HG03558 (cell line): ENCODE results near the gene CAST.
A peak's percentile ranks its signal among the peaks of the same experiment; 100 is the strongest.
"Not testable (repeated sequence)": the region's sequence is repeated elsewhere in the genome, so short reads cannot be mapped to it uniquely, and the experiment has no call there.

Source experiments
- ATAC-seq: cut with Tn5 transposase; IDR thresholded peaks from one replicate; pipeline ENCODE4 v1.9.1; 2021; ENCODE audit warnings: moderate number of reproducible peaks; ENCODE audit not compliant: unreplicated experiment; ENCODE audit errors: extremely low read depth

CAST gene

DNA sequence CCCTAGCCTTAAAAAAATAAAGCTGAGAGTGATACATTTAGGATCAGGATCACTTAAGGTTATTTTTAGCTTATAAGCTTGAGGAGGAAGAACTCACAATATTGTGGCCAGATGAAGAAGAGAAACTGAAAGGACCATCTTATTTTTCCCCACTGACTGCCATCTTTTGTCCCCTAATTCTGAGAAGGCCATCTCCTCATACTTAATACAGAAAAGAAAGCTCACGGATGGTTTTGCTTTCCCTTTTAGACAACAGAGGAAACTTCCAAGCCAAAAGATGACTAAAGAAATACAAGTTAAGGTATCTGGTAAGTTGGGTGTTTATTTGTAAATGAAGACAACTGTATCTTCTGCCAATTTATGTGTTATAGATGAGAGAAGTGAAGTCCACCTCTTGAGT is 109.2 kb downstream of the CAST start:
- no peak for ATAC-seq

DNA sequence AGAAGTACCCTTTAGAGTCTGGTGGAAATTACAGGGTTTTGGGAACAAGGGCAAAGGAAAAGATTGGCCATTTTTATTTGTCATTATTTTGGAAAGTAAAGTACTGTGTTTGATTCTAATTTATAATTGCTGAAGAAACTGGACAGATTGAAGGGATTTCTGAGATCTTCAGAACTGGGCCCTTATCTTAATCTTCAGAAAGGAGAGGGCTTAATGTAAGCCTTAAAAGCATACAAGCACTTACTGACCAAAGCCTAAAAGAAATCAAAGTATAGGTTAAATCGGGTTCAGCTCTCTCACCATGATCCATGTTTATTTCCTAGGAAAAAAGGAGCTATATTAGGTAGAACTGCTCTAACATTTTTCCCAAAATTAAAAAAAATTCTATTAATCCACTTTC is 109.9 kb downstream of the CAST start:
- ATAC-seq, result no peak

DNA sequence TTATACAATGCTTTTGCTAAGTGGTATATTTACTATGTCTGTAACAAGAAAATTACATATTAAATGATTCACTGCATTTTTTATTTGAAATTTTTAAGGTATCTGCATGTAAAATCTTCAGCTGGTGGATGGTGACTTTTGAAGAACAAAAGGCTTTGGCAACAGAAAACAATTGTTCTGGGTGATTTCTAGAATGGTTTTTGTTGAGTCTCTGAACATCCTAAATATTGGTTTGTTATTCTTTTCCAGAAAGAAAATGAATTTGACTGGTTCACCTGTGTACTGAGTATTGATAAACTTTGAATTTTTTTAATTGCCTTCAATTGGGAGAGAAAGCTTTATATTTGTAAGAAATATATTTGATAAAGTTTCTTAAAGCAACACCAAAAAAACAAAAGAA is 110.4 kb downstream of the CAST start:
- no peak for ATAC-seq

DNA sequence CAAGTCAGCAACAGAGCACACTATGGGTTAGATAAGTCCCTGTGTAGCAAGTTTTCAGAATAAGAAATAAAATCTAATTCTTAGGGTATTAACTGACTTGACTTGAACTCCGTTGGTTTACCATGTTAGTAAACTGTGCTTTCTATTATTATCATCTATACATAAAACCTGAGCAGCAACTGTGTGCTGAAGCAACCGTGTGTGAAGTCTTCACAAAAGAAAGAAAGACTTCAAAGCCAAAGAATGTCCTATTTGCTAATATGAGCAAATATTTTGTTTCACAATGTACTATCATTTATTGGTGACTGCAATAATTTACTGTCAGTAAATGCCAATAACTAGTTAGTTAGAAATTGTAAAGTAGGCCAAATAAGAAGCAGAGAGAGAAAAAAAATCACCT is 112.9 kb downstream of the CAST start:
- ATAC-seq, result no peak

DNA sequence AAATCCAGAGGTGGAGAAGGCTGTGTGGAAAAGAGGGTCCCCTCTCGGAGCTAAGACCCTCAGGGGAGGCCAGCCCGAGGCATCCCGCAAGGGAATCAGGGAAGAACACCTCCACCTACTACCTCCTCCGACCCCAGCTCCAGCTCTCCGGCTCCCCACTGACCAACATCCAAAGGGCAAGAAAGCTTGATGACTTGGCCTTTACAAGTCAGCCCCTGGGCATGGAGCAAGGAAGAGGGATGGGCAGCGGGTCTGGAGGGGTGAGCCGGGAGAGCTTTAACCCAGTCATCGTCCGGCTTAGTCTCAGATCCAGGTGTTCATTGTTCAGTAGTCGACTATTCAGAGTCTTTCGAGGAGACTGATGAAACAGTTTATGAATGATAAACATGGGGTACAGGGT is 113.5 kb downstream of the CAST start:
- ATAC-seq, result no peak

DNA sequence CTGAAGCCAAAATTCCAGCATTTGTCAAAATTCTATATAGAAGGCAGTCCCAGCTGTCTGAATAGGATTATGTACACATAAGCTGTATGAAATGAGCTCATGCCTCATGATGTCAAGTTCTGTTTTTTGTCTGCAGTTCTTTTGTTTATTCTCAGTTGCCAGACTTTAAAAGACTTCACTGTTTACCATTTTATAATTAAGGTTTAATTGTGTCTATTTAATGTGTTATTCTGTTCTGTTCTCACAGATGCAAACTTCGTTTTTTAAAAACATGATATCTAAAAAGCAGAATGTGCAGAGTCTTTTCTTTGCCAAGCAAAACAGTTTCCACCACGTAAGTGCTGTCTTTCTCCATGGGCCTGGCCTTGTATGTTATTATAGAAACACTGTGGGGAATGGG is 114.4 kb downstream of the CAST start:
- no peak for ATAC-seq

DNA sequence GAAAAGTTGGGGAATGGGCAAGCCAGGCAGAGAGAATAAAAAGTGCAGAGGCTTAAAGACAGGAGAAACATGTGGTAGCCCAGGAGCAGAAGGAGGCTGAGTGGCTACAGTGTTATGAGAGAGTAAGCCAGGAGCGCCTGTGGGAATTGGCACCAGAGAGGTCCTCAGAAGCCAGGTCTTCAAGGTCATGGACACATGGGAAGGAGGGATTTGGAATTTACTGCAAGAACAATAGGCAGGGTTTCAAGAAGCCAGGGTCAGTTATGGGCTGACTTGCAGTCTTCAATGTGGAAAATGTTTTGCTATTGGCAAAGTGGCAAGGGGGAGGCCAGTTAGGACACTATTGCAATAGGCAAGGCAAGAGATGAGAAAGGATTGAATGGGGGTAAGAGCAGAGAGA is 116.2 kb downstream of the CAST start:
- no peak for ATAC-seq

DNA sequence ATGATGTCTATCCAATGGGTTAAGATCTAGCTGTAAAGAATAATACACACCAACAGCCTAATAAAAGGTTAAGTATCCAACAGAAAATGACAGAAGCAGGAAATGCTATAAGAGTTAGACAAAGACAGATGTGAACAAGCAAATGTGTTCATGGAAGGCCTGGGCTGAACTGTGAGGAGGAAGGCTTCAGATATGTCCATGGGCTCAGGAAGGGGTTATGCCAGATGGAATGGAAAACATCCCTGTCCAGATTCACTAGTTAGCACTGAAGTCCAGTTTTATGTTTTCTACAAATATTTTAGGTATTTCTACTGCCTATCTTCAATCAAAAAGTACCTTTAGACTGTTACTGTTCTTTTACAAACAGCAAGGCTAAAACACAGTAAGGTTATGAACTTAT is 118.5 kb downstream of the CAST start:
- no peak for ATAC-seq

DNA sequence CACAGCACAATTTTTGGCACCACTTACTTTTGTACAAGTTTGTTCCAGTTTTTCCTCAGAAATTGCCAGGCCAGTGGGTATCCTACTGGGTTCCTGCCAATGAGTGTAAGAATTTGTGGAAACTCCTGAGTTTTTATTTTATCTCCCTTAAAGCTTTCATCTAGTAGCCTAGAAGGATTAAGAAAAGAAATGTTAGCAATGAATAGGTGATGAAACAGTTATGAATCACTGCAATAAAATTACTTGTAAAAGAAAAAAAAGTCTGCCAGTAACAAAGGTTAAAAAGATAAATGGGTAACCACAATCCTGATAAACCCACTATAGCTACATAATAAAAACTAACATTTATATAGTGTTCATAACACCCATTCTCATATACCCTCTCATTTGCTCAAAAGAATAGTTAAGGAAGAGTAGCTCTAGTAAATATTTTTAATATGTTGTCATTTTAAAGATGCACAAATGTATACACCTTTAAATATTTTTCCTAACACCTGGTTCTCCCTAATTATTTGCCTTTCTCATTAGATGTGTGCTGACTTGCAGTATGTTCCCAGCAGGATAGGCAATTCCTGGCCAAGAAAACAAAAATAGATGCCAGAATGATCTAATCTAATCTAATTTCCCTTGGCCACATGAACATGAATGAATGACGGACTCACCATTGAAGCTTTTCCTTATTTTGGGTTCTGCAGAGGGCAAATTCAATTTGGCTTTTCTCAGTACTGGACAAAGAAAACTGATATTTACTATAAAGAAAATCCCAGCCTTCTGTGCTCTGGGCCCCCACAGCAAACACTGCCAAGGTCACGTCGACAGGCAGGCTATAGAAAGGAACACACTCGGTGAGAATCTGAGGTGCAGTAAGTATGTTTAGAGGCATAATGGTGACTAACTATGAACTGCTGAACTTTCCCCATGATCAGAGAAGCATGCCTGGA is 119.1 kb downstream of the CAST start:
- ATAC-seq, result no peak

DNA sequence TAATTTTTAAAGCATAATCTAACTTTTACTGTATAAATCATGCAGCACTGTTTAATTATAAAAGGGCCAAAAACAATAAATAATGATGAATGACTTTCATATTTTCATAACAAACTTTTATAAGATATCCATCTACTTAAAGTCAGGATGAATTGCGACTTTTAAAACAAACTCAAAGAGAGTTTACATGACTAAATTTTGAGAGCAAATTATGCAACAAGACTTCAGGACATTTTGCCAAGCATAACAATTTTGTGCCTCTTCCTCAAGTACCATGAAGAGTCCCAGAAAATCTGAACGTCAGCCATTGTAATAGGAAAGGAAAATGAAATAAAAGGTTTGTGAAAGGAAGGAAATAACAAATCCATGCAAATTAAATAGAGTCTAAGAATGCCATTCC is 121.2 kb downstream of the CAST start:
- no peak for ATAC-seq

DNA sequence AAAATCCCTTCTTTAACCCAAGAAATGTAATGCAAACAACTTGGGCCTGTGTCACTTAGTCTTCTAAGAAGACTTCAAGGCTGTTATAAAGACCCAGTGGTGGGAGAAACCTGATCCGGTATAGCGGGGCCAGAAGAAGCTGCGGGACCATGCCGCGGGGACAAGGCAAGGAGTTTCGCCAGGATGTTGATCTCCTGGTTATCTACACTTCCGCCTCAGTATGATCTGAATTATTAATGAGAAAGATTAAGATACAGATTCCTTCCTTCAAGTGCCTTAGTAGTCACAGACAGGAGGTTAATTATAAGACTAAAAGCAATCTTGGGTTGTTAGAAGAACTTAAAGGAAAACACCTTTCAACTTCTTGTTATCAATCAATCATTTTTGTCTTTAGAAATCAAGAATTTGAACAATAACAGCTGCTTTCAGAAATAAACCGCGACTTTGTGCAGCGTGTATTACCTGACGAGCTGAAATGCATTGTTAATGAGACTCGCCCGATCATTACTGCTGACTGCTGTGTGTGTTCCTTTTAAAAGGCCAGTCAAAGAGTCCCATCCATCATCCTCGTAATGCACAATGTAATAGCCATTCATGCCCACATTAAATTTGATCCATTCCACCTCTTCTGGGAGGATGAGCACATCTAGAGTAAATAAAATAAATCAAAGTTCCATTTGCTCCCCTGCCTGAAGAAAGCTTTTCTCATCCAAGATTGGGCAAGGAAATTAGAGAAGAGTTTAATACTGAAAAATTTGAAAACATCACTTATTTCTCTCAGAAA is 123.3 kb downstream of the CAST start:
- no peak for ATAC-seq

DNA sequence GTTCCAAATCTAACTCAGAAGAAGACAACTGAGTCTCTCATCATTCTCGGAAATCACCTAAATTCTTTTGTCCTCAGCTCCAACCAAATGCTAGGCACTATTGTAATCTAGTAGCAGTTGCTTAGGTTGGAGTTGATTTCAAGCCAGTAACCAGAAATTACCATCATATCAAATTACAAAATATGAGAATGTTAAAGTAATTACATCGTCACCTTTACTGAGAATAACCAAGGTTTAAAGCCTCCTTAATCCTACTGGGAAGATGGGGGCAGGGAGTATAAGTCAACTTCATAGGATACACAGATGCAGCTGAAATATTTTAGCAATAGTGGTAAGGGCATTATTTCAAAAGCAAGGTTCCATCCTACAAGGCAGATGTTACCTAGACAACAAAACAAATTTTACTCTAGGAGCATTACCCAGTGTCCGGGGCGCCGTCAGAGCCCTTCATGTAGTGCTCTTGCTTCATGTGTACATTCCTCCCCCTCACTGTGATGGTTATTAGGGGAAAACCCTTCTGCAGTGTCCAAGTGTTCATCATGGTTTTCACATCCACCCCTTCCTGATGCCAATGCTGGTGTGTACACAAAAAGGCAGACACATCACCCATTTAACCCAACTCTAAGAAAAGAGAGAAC is 126.1 kb downstream of the CAST start:
- no peak for ATAC-seq

DNA sequence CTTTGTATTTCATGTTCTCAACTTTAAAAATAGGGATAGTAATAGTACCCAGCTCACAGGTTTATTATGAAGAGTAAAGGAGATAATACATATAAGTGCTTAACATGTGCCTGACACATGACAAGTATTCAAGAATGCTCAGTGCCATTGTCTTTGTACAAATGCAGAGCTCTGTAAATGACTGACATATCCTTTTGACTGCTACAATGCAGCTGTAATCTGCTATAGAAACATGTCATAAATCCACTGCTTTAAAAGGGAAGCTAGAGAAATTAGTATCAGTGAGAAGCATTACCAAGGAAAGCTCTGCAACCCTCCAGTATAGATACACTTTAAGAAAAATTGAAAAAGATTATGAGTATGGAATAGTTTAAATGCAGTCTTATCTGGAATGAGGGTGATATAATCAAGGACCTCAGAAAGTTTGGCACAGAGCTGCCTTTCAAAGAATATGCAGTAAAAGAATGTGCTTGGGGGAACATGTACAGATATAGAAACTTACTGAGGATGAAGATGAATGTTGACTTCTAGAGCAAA is 127.7 kb downstream of the CAST start:
- ATAC-seq, result no peak

DNA sequence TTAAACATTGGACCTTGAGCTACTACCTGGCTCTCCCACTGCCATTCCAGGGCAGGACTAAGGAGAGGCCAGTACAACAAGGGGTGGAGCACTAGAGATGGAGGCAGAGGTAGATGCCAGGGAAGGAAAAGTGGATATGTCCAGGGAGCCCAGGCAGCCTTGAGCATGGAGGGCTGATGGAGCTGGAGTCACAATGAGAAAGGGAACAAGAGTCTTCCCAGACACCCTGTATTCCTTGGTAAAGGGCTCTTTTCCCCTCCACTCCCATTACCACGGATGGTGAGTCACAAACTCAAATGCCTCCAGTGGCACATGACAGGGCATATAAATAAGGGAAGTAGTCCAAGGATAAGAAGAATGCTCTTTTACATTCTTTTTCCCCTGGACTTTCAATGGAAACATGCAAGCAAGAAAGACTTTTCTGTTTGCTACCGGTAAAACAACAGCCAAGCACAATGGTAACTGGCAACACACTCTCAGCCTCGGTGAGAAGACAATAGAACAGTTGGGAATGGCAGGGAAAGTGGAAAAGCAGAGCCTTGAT is 128.9 kb downstream of the CAST start:
- ATAC-seq, result no peak

DNA sequence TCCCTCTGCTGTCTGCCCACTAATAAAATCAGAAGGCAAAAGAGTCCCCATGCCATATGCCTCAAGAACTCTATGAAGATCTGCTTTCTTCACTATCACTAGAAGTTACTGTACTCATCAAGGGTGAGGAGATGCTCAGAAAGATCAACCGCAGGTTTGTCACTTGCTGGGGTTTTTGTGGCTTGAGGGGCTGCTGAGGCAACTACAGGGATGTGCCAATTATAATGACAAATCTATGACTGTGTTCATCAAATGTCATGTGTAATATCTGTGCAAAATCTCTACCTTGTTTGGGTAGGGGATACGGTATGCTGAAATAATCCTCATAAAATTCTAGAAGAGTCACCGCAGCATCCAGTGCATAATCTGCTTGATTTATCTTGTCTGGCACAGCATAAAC is 132.6 kb downstream of the CAST start:
- ATAC-seq, result no peak

DNA sequence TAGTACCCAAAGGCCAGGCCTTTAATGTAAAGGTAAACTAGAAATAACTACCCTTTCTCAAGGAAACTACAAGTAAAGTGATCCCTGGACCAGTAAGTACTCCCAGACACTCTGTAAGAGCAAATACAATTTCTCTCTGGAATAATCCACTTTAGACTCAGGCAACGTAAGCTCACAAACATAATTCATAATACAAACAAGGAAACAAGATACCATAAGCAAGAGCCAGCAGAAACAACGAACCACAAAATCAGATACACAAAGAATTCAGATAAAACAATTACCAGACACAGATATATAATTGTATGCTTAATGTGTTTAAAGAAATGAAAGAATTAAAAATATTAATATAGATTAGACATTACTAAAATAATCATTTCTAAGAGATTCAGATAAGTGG is 133.4 kb downstream of the CAST start:
- ATAC-seq, result no peak

DNA sequence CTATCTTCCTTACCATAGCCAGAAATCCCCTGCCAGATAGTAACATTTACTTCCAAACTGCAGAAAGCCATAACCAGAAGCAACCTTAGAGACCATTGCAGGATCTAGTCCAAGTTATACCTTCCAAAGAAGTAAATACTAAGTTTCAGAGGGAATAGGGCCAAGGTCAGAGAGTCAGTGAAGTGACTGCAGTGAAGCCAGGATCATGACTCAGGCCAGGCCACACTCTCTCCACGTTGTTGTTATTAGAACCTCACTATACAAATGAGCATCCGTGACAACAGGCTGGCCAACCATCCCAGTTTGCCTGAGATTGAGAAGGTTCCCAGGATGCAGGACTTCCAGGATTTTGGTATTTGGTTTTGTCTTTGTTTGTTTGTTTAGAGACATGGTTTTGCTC is 134.3 kb downstream of the CAST start:
- ATAC-seq, result no peak

DNA sequence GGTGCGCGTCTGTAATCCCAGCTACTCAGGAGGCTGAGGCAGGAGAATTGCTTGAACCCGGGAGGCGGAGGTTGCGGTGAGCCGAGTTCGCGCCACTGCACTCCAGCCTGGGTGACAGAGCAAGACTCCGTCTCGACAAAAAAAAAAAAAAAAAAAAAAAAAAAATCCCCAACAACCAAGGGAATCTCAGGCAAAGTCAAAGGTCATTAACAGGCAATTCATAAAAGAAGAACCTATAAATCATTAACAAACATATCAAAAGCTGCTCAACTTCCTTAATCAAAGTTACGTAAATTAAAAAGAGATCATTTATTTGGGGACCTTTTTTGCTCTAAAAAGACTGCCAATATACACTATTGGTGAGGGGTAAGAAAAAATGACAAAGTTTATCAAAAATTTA is 139.5 kb downstream of the CAST start:
- not testable (repeated sequence) for ATAC-seq

DNA sequence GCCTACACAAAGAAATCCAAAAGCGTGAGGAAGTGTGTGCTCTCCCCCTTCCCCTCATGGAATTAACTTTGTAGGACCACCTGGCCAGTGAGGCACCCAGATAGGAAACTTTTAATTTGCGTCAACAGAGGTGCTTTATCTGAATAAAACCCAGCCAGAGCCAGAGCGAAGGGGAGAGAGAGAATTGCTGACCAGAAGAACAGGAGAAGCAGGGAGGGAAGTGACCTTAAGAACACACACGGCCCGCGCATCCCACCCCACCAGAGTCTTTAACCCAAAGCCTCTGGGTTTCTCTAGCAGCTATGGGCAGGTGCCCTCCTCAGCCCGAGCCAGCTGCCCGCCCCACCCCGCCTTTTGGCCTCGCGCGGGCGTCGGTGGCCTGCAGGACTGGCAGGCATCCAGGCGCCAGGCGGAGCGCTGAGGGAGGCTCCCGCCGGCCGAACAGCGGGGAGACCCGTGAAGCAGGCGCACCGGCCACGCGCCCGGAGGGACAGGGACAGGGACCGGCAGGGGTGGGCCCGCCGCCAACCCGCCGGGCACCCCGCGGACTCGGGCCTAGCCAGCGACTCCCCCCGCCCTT is 145.0 kb downstream of the CAST start:
- ATAC-seq, result peak; percentile 5

DNA sequence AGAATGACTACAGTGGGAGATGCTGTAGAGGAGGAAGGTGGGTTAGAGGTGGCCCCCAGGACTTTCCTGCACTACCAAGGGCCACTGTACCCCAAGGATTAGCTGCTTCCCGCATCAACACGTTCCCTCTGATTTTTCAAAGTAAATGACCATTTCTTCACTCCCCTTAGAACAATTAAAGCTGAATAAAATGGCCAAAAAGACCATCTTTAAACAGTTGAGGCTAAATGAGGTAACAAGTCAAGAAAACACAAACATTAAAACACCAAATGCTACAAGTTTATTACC is 146.3 kb downstream of the CAST start:
- ATAC-seq, result no peak
